ENCODE data around the gene C18orf32.

DNA sequence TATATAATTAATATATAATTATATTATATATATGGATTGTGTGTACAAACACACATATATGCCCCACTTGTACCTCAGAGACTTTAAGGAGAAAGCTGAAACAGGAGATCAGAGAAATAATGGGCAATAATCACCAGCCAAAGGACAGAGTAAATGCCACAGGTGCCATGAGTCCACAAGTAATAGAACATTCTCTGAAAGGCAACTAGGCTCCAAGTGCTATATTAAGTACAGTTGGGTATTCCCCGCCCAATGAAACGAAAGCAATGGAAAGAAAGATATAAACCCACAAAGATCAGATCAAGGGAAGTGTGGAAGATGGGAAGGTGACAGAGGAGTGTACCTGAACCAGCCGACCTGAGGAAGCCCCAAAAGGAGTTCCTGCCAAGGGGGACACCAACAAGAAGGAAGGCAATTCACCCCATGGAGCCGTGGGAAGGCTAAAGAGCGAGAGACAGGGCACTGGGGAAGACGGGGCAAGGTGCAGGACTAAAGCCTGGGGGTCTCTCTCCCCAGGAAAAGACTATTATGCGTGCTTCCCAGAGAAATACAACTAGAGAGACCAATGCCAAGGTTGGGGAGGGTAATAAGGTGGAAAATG is 45.6 kb downstream of the C18orf32 start:
- TF ChIP-seq CTCF (IDR thresholded peaks at IDR 0.05; ENCODE audit: borderline replicate concordance, extremely low read depth, low read length, poor library complexity, severe bottlenecking) (no peak), EZH2 (IDR thresholded peaks at IDR 0.05; ENCODE audit: borderline replicate concordance, low read depth, low read length, severe bottlenecking) (no peak)

All from DND-41 (cell line).